GM12878 (cell line): ENCODE data around the gene HUNK. TPM values are rescaled to one million over a fixed set of nuclear protein-coding genes. Genes with fewer than 3 reads are reported as not detected.

Experiments
- ATAC-seq: fragments of 200-7000 bp; cut with Tn5 transposase; 3 replicates; pipeline ENCODE4 v1.9.1; 2020; ENCODE audit warnings: mild to moderate bottlenecking, moderate library complexity
- BruUV-seq: library from RNA; stranded (reverse); fragments of 400-500 nt; replicated peaks from 2 replicates; lab custom pipeline; 2021; lab: Mats Ljungman, UMichigan
- CTCF ChIA-PET: fragments of 300-600 bp; sonication (Branson Sonifier 250); formaldehyde crosslinking; extraction: SDS; loops from one replicate; lab custom pipeline; 2021; ENCODE audit warnings: inconsistent platforms; lab: Yijun Ruan, JAX
- POLR2A ChIA-PET: fragments of 350-600 bp; formaldehyde crosslinking; extraction: SDS; loops from one replicate; lab custom pipeline; 2021; ENCODE audit warnings: inconsistent platforms; lab: Charles Lee
- RAD21 ChIA-PET: fragments of 300-600 bp; sonication (Branson Sonifier 250); formaldehyde crosslinking; loops from one replicate; lab custom pipeline; 2023; ENCODE audit warnings: antibody characterized with exemption; ENCODE audit not compliant: unreplicated experiment; lab: Charles Lee
- SMC1A ChIA-PET: fragments of 300-600 bp; sonication (Branson Sonifier 250); formaldehyde crosslinking; loops from one replicate; lab custom pipeline; 2023; ENCODE audit not compliant: unreplicated experiment, uncharacterized antibody; lab: Charles Lee
- DNase-seq: peaks from one replicate; pipeline ENCODE4 v3.0.0-alpha.2; 2011; ENCODE audit warnings: low read depth, low spot score
- FAIRE-seq: peaks from 3 replicates; lab custom pipeline; 2011; peaks lifted over from hg19 to GRCh38; lab: Jason Lieb, UNC
- H2AFZ ChIP-seq: 2 replicates; pipeline ENCODE4 v1.6.0; 2011; ENCODE audit warnings: low read depth, low read length, control low read depth; ENCODE audit not compliant: control insufficient read depth
- H3K27ac ChIP-seq: 2 replicates; pipeline ENCODE4 v1.5.1; 2011; ENCODE audit warnings: control low read depth; ENCODE audit not compliant: control insufficient read depth, insufficient read depth
- H3K27me3 ChIP-seq, 2 experiments: replicated peaks in 1 of 2; 2 replicates each; pipeline versions ENCODE4 v1.6.0 to v1.6.1; 2011; ENCODE audit warnings: low read length in 1 of 2; ENCODE audit not compliant: control insufficient read depth in 2 of 2, insufficient read depth in 2 of 2
- H3K36me3 ChIP-seq, 2 experiments: 2 replicates each; pipeline ENCODE4 v1.5.1; 2011; ENCODE audit warnings: low read length in 1 of 2; ENCODE audit not compliant: control insufficient read depth in 2 of 2, insufficient read depth in 2 of 2
- H3K4me1 ChIP-seq: 2 replicates; pipeline ENCODE4 v1.6.1; 2011; ENCODE audit warnings: mild to moderate bottlenecking, low read length, moderate library complexity, mixed read lengths; ENCODE audit not compliant: control insufficient read depth, insufficient read depth
- H3K4me2 ChIP-seq: 2 replicates; pipeline ENCODE4 v1.6.0; 2011; ENCODE audit warnings: control low read depth; ENCODE audit not compliant: control insufficient read depth, insufficient read depth
- H3K4me3 ChIP-seq: fragments of 200-600 bp; sonication (generic); 2 replicates; pipeline ENCODE4 v1.5.1; 2016
- H3K79me2 ChIP-seq: 2 replicates; pipeline ENCODE4 v1.6.0; 2011; ENCODE audit warnings: low read length; ENCODE audit not compliant: control insufficient read depth, insufficient read depth
- H3K9ac ChIP-seq: 2 replicates; pipeline ENCODE4 v1.8.0; 2011; ENCODE audit warnings: low read length, control low read depth, mixed read lengths; ENCODE audit not compliant: control insufficient read depth, insufficient read depth
- H3K9me3 ChIP-seq: replicated peaks from 3 replicates; pipeline ENCODE4 v1.5.1; 2011; ENCODE audit warnings: mild to moderate bottlenecking, low read length; ENCODE audit not compliant: control insufficient read depth, insufficient read depth
- H4K20me1 ChIP-seq: 2 replicates; pipeline ENCODE4 v1.6.0; 2011; ENCODE audit not compliant: control insufficient read depth, insufficient read depth
- GABPA ChIP-seq: IDR thresholded peaks from 2 replicates; pipeline ENCODE4 v1.6.1; 2014; ENCODE audit warnings: antibody characterized with exemption, low read depth, mild to moderate bottlenecking, inconsistent platforms
- GATAD2B ChIP-seq: fragments of 450-650 bp; conservative IDR thresholded peaks from 2 replicates; pipeline ENCODE4 v1.6.1; 2017; ENCODE audit warnings: low read depth, mild to moderate bottlenecking, moderate library complexity
- IKZF1 ChIP-seq: fragments of 450-650 bp; conservative IDR thresholded peaks from 2 replicates; pipeline ENCODE4 v1.6.1; 2017; ENCODE audit warnings: antibody characterized with exemption, mild to moderate bottlenecking
- MTA2 ChIP-seq: fragments of 450-650 bp; IDR thresholded peaks from 2 replicates; pipeline ENCODE4 v1.6.1; 2016; ENCODE audit warnings: low read depth, mild to moderate bottlenecking, moderate library complexity
- MTA3 ChIP-seq: IDR thresholded peaks from 2 replicates; pipeline ENCODE4 v1.6.1; 2012; ENCODE audit warnings: low read length, inconsistent platforms, borderline replicate concordance
- MXI1 ChIP-seq: fragments of 150-350 bp; IDR thresholded peaks from 2 replicates; pipeline ENCODE4 v1.6.1; 2011; ENCODE audit warnings: low read depth, mild to moderate bottlenecking, inconsistent platforms, low read length, improper control_type of control experiment
- NKRF ChIP-seq: fragments of 450-650 bp; conservative IDR thresholded peaks from 2 replicates; pipeline ENCODE4 v1.6.1; 2017; ENCODE audit warnings: mild to moderate bottlenecking, moderate library complexity
- PAX8 ChIP-seq: fragments of 450-650 bp; IDR thresholded peaks from 2 replicates; pipeline ENCODE4 v1.6.1; 2017; ENCODE audit warnings: mild to moderate bottlenecking, moderate library complexity
- RAD21 ChIP-seq: IDR thresholded peaks from 2 replicates; pipeline ENCODE4 v1.6.1; 2011; ENCODE audit warnings: mild to moderate bottlenecking, low read depth, low read length, moderate library complexity; ENCODE audit not compliant: insufficient read depth
- REST ChIP-seq: IDR thresholded peaks from 2 replicates; pipeline ENCODE4 v1.6.1; 2012; ENCODE audit warnings: mild to moderate bottlenecking, low read depth, low read length
- SMAD1 ChIP-seq: fragments of 450-650 bp; IDR thresholded peaks from 2 replicates; pipeline ENCODE4 v1.6.1; 2018; ENCODE audit warnings: mild to moderate bottlenecking, low read depth; ENCODE audit not compliant: partially characterized antibody
- SREBF2 ChIP-seq: IDR thresholded peaks from 2 replicates; pipeline ENCODE4 v1.6.1; 2012; ENCODE audit warnings: mild to moderate bottlenecking, low read length
- WGBS: methylation state at CpG from one replicate; pipeline ENCODE4 v1.1.6; 2016; ENCODE audit warnings: low lambda C conversion rate; ENCODE audit not compliant: insufficient replicate concordance, insufficient coverage; ENCODE audit errors: missing lambda C conversion rate; 5-methylcytosine and 5-hydroxymethylcytosine counted together
- in situ Hi-C: fragments of 300-500 bp; cut with MboI; formaldehyde crosslinking; loops from 9 replicates; pipeline ENCODE4 v1.14.3; 2018; ENCODE audit warnings: mixed read lengths
- intact Hi-C: fragments of 100-400 bp; cut with micrococcal nuclease; formaldehyde crosslinking; loops from one replicate; pipeline ENCODE4 v1.14.2; 2022; ENCODE audit not compliant: unreplicated experiment
- polyA plus RNA-seq, 11 experiments: library from polyadenylated mRNA; depleted of rRNA in 4 of 11; unstranded in 6 of 11; stranded (reverse) in 5 of 11; fragments of >200 nt; fragmentation: Nextera tagmentation in 4 of 11; fragmentation: Illumina TruSeq in 1 of 11; extraction: Ambion mirVana in 4 of 11; extraction: Trizol in 1 of 11; gene quantifications; 1 replicate in 1 of 11; 2 replicates in 10 of 11; pipeline versions ENCODE4 v1.2.1 to v1.2.3, GENCODE V29; 2011 to 2016; ENCODE audit warnings: inconsistent platforms in 2 of 11, missing spikeins in 2 of 11, low read depth in 1 of 11
- total RNA-seq, 4 experiments: library from RNA; depleted of rRNA in 3 of 4; stranded (reverse); fragments of >200 nt in 3 of 4; fragmentation: Illumina TruSeq in 1 of 4; extraction: Trizol in 1 of 4; gene quantifications; 2 replicates each; pipeline versions ENCODE4 v1.2.1 to v1.2.3, GENCODE V29; 2013 to 2021

The HUNK gene
- total and polyA plus RNA-seq, 10 of the 15 experiments (the other 5 are each of a cell fraction or from before 2014, with no cell fraction given): under 0.01 to 0.14 (median 0.03) TPM; not detected in 7

- Histone ChIP-seq H3K4me2 (no peak overlapping the region), H3K9ac (no peak overlapping the region), H3K27ac (no peak overlapping the region), H3K9me3 (no peaks in the 10 kb centered on the region), H3K4me3 (no peak overlapping the region), H3K4me1 (no peaks in the 10 kb centered on the region), H4K20me1 (no peaks in the 10 kb centered on the region), H3K36me3 (no peaks in the 10 kb centered on the region), H2AFZ (no peak overlapping the region), H3K27me3 (no peaks in the 10 kb centered on the region), H3K79me2 (no peaks in the 10 kb centered on the region)
- intact Hi-C loops: no loop called here
- DNase-seq (no peak), FAIRE-seq (no peak), ATAC-seq (no peak)
- RAD21 ChIA-PET: no interaction called here
- WGBS: 18% methylated on average over 3 of the region's 3 CpGs
- no TSS peak for BruUV-seq
- POLR2A ChIA-PET: no interaction called here
- in situ Hi-C loops: no loop called here
- CTCF ChIA-PET: interaction anchor here (0.6 to 1.5 kb wide), 2 partner anchors 18 to 26 kb away, joined by 3 read pairs; no protein-coding TSS in a partner anchor
- SMC1A ChIA-PET: no interaction called here
- no peak for TF ChIP-seq IKZF1
- TF ChIP-seq PAX8: no peak
- no peak for TF ChIP-seq GABPA
- no peak for TF ChIP-seq MTA2
- TF ChIP-seq RAD21: no peak
- TF ChIP-seq MTA3: no peak
- no peak for TF ChIP-seq SMAD1
- no peak for TF ChIP-seq SREBF2
- no peak for TF ChIP-seq GATAD2B
- no peak for TF ChIP-seq NKRF
- no peak for TF ChIP-seq REST
- TF ChIP-seq MXI1: no peak
- TF ChIP-seq, all 136 proteins: peak for 0
Observed at GRCh38 chr21:31847761-31848160, 25.1 kb upstream of the HUNK start.
